Activated naive CD4-positive, alpha-beta T cell (primary cell): ENCODE data around the gene MUC4.
"Not testable (repeated sequence)": the region's sequence is repeated elsewhere in the genome, so short reads cannot be mapped to it uniquely, and the experiment has no call there.

Source experiments
- DNase-seq, 4 experiments: peaks; one replicate each; lab custom pipeline; 2025; lab: John Stamatoyannopoulos, UW

The MUC4 gene

GRCh38 chr3:195813916-195814640 is 2.3 kb upstream of the MUC4 start:
- DNase-seq: no peak

GRCh38 chr3:195812366-195812765 is 637 bp upstream of the MUC4 start:
- DNase-seq: no peak

- no peak for DNase-seq
These were observed 1.3 kb downstream of the MUC4 start for GRCh38 chr3:195810455-195810845.

- no peak for DNase-seq
These were observed 1.8 kb downstream of the MUC4 start for GRCh38 chr3:195809796-195810454.

- DNase-seq: no peak
These were observed 2.4 kb downstream of the MUC4 start for GRCh38 chr3:195809291-195809785.

- no peak for DNase-seq
These were observed 2.9 kb downstream of the MUC4 start for GRCh38 chr3:195808741-195809290.

- DNase-seq: no peak
These were observed 4.0 kb downstream of the MUC4 start for GRCh38 chr3:195807681-195808121.

GRCh38 chr3:195806916-195807231 is 4.9 kb downstream of the MUC4 start:
- DNase-seq: no peak

- DNase-seq: no peak
These were observed 5.4 kb downstream of the MUC4 start for GRCh38 chr3:195806211-195806915.

GRCh38 chr3:195805588-195805987 is 6.1 kb downstream of the MUC4 start:
- DNase-seq: not testable (repeated sequence)

- DNase-seq: no peak
These were observed 6.5 kb downstream of the MUC4 start for GRCh38 chr3:195805181-195805580.

GRCh38 chr3:195803289-195803908 is 8.3 kb downstream of the MUC4 start:
- no peak for DNase-seq

GRCh38 chr3:195802795-195803194 is 8.9 kb downstream of the MUC4 start:
- DNase-seq: no peak

- DNase-seq: peak in 1 of 4 experiments; percentile 16
These were observed 9.4 kb downstream of the MUC4 start for GRCh38 chr3:195802261-195802701.

- no peak for DNase-seq
These were observed 10.2 kb downstream of the MUC4 start for GRCh38 chr3:195801251-195802183.

- DNase-seq: no peak
These were observed 11.5 kb downstream of the MUC4 start for GRCh38 chr3:195800240-195800639.

GRCh38 chr3:195796795-195797194 is 14.9 kb downstream of the MUC4 start:
- no peak for DNase-seq

GRCh38 chr3:195794708-195795107 is 17.0 kb downstream of the MUC4 start:
- DNase-seq: no peak

- not testable (repeated sequence) for DNase-seq
These were observed 19.1 kb downstream of the MUC4 start for GRCh38 chr3:195792621-195793020.

- DNase-seq: no peak
These were observed 20.8 kb downstream of the MUC4 start for GRCh38 chr3:195790901-195791300.
